B cell (primary cell): ENCODE data around the gene TGFA. TPM values are rescaled to one million over a fixed set of nuclear protein-coding genes. Genes with fewer than 3 reads are reported as not detected.
A peak's percentile ranks its signal among the peaks of the same experiment; 100 is the strongest.

Source experiments
- ATAC-seq: fragments of 200-7000 bp; cut with Tn5 transposase; one replicate; pipeline ENCODE4 v1.10.0; 2021; ENCODE audit warnings: low read depth, mild to moderate bottlenecking, moderate number of reproducible peaks, moderate library complexity
- CTCF ChIA-PET: fragments of 350-600 bp; sonication (Branson Sonifier 250); formaldehyde crosslinking; loops from one replicate; lab custom pipeline; 2021; ENCODE audit warnings: antibody characterized with exemption, inconsistent platforms; lab: Charles Lee
- POLR2A ChIA-PET: fragments of 350-600 bp; sonication (Branson Sonifier 250); formaldehyde crosslinking; loops from one replicate; lab custom pipeline; 2021; ENCODE audit warnings: antibody characterized with exemption; lab: Charles Lee
- DNase-seq: peaks from one replicate; pipeline ENCODE4 v3.0.0; 2013
- H2AFZ ChIP-seq: 2 replicates; pipeline ENCODE4 v1.6.1; 2012; ENCODE audit warnings: mild to moderate bottlenecking, low read depth, low read length; ENCODE audit not compliant: insufficient read depth, poor library complexity, severe bottlenecking
- H3K27ac ChIP-seq, 2 donors: 1 replicate in 1 of 2; 2 replicates in 1 of 2; pipeline ENCODE4 v1.5.1; 2012 to 2013; ENCODE audit warnings: low read length in 2 of 2, mild to moderate bottlenecking in 2 of 2, moderate library complexity in 1 of 2
- H3K27me3 ChIP-seq, 4 experiments: fragments of 200-600 bp in 1 of 4; sonication (generic) in 1 of 4; replicated peaks in 1 of 4; 1 replicate in 2 of 4; 2 replicates in 2 of 4; pipeline versions ENCODE4 v1.6.1 to v1.7.0; 2013 to 2016; ENCODE audit warnings: low read length in 3 of 4, mild to moderate bottlenecking in 2 of 4, mixed read lengths in 1 of 4, moderate library complexity in 1 of 4; ENCODE audit not compliant: insufficient read depth in 4 of 4, control insufficient read depth in 3 of 4; ENCODE audit errors: control extremely low read depth in 1 of 4
- H3K36me3 ChIP-seq, 2 experiments: replicated peaks in 1 of 2; 1 replicate in 1 of 2; 2 replicates in 1 of 2; pipeline versions ENCODE4 v1.6.1 to v1.7.1; 2013; ENCODE audit warnings: low read length in 1 of 2; ENCODE audit not compliant: insufficient read depth in 2 of 2, control insufficient read depth in 1 of 2; ENCODE audit errors: control extremely low read depth in 1 of 2, extremely low read depth in 1 of 2
- H3K4me1 ChIP-seq, 2 donors: fragments of 200-600 bp in 1 of 2; sonication (generic) in 1 of 2; 1 replicate in 1 of 2; 2 replicates in 1 of 2; pipeline versions ENCODE4 v1.5.1 to v1.6.1; 2013 to 2017; ENCODE audit warnings: low read length in 2 of 2; ENCODE audit not compliant: control insufficient read depth in 2 of 2, insufficient read depth in 2 of 2
- H3K4me2 ChIP-seq: replicated peaks from 2 replicates; pipeline ENCODE3; 2012; ENCODE audit warnings: mild to moderate bottlenecking, low read depth, low read length; ENCODE audit not compliant: poor library complexity, severe bottlenecking
- H3K4me3 ChIP-seq, 5 experiments: fragments of 200-600 bp in 1 of 5; sonication (generic) in 1 of 5; 1 replicate in 3 of 5; 2 replicates in 2 of 5; pipeline versions ENCODE4 v1.5.1 to v1.7.0; 2011 to 2016; ENCODE audit warnings: low read length in 4 of 5, mild to moderate bottlenecking in 4 of 5, low read depth in 2 of 5, control low read depth in 1 of 5, moderate library complexity in 1 of 5; ENCODE audit not compliant: insufficient read depth in 1 of 5; ENCODE audit errors: control extremely low read depth in 1 of 5, extremely low read depth in 1 of 5
- H3K79me2 ChIP-seq: fragments of 200-600 bp; sonication (generic); one replicate; pipeline ENCODE4 v1.6.0; 2016; ENCODE audit warnings: low read length; ENCODE audit not compliant: control insufficient read depth, insufficient read depth
- H3K9ac ChIP-seq: fragments of 200-600 bp; sonication (generic); 2 replicates; pipeline ENCODE4 v1.6.1; 2017; ENCODE audit warnings: mild to moderate bottlenecking, low read length, moderate library complexity
- H3K9me3 ChIP-seq, 3 donors: one replicate each; pipeline versions ENCODE4 v1.6.1 to v1.7.1; 2013; ENCODE audit warnings: low read length in 2 of 3; ENCODE audit not compliant: control insufficient read depth in 2 of 3, insufficient read depth in 1 of 3; ENCODE audit errors: control extremely low read depth in 1 of 3
- H4K20me1 ChIP-seq: 2 replicates; pipeline ENCODE4 v1.6.0; 2012; ENCODE audit warnings: mild to moderate bottlenecking, low read length; ENCODE audit not compliant: insufficient read depth, control insufficient read depth, poor library complexity, severe bottlenecking
- H3K27ac Mint-ChIP-seq: one replicate; pipeline ENCODE4 v1.8.0; 2021; ENCODE audit warnings: mixed read lengths
- H3K27me3 Mint-ChIP-seq: one replicate; pipeline ENCODE4 v1.8.0; 2021; ENCODE audit warnings: mixed read lengths
- H3K4me1 Mint-ChIP-seq: one replicate; pipeline ENCODE4 v1.8.0; 2021; ENCODE audit warnings: mixed read lengths
- H3K4me3 Mint-ChIP-seq: one replicate; pipeline ENCODE4 v1.8.0; 2021; ENCODE audit warnings: mixed read lengths
- H3K9me3 Mint-ChIP-seq: one replicate; pipeline ENCODE4 v1.8.0; 2022; ENCODE audit warnings: mixed read lengths; ENCODE audit not compliant: insufficient read depth
- CTCF ChIP-seq: fragments of 200-600 bp; IDR thresholded peaks from one replicate; pipeline ENCODE4 v1.8.0; 2022; ENCODE audit warnings: antibody characterized with exemption, mild to moderate bottlenecking
- EZH2 ChIP-seq: IDR thresholded peaks from 2 replicates; pipeline ENCODE4 v1.6.1; 2012; ENCODE audit warnings: borderline replicate concordance, low read depth, mild to moderate bottlenecking, moderate library complexity, low read length; ENCODE audit not compliant: insufficient read depth, poor library complexity, severe bottlenecking
- WGBS: methylation state at CpG from one replicate; pipeline ENCODE4 v1.1.5; 2013; ENCODE audit warnings: missing lambda C conversion rate; ENCODE audit not compliant: insufficient coverage; 5-methylcytosine and 5-hydroxymethylcytosine counted together
- intact Hi-C: fragments of 100-400 bp; cut with micrococcal nuclease; formaldehyde crosslinking; loops from one replicate; pipeline ENCODE4 v1.10.0; 2022
- polyA plus RNA-seq: library from polyadenylated mRNA; depleted of rRNA; stranded (reverse); fragments of >200 nt; gene quantifications from 2 replicates; pipeline ENCODE4 v1.2.3, GENCODE V29; 2012
- total RNA-seq, 2 donors: library from RNA; stranded (reverse); fragments of 120-200 nt in 1 of 2; gene quantifications; 1 replicate in 1 of 2; 2 replicates in 1 of 2; pipeline versions ENCODE4 v1.2.3 to v1.2.4, GENCODE V29; 2013 to 2022

The TGFA gene
- total and polyA plus RNA-seq, 2 donors (not counting 1 experiment from before 2014, with no cell fraction given), result 0.04 TPM; not detected in 1

GRCh38 chr2:70498054-70498453, 55.6 kb downstream of the TGFA start:
- Mint-ChIP-seq H3K9me3 (no peaks in the 10 kb centered on the region), H3K4me3 (no peak overlapping the region), H3K27me3 (peaks cover 16% of the 10 kb centered on the region), H3K27ac (no peak overlapping the region), H3K4me1 (no peaks in the 10 kb centered on the region)
- H3K36me3 ChIP-seq, result no peaks in the 10 kb centered on the region
- no peaks in the 10 kb centered on the region for H4K20me1 ChIP-seq
- intact Hi-C loops, result no loop called here
- no peak overlapping the region for H3K9ac ChIP-seq
- no peak overlapping the region for H3K27ac ChIP-seq
- ChIA-PET POLR2A (no interaction called here), CTCF (no interaction called here)
- no peaks in the 10 kb centered on the region for H3K9me3 ChIP-seq
- no peak overlapping the region for H3K4me2 ChIP-seq
- DNase-seq (no peak), ATAC-seq (no peak)
- no peaks in the 10 kb centered on the region for H3K79me2 ChIP-seq
- H2AFZ ChIP-seq, result no peak overlapping the region
- H3K4me3 ChIP-seq, result no peak overlapping the region
- peaks cover 0 to 13% (median 1%) of the 10 kb centered on the region in 4 experiments for H3K27me3 ChIP-seq
- H3K4me1 ChIP-seq, result no peaks in the 10 kb centered on the region
- TF ChIP-seq EZH2 (no peak), CTCF (peak; percentile 7)

GRCh38 chr2:70496819-70497218, 56.8 kb downstream of the TGFA start:
- Histone ChIP-seq H3K79me2 (no peaks in the 10 kb centered on the region), H3K27me3 (peaks cover 0 to 4% (median 1%) of the 10 kb centered on the region in 4 experiments), H3K4me3 (no peak overlapping the region), H3K27ac (no peak overlapping the region), H4K20me1 (no peaks in the 10 kb centered on the region), H3K9ac (no peak overlapping the region), H3K4me1 (no peaks in the 10 kb centered on the region), H2AFZ (no peak overlapping the region), H3K36me3 (no peaks in the 10 kb centered on the region), H3K4me2 (no peak overlapping the region), H3K9me3 (no peaks in the 10 kb centered on the region)
- ChIA-PET POLR2A (no interaction called here), CTCF (no interaction called here)
- intact Hi-C loops, result no loop called here
- peaks cover 12% of the 10 kb centered on the region for H3K27me3 Mint-ChIP-seq
- no peaks in the 10 kb centered on the region for H3K4me1 Mint-ChIP-seq
- WGBS, result 90% methylated on average over 4 of the region's 5 CpGs
- H3K4me3 Mint-ChIP-seq, result no peak overlapping the region
- DNase-seq, result no peak
- no peak for TF ChIP-seq CTCF
- TF ChIP-seq EZH2, result no peak
- no peak for ATAC-seq
- no peak overlapping the region for H3K27ac Mint-ChIP-seq
- no peaks in the 10 kb centered on the region for H3K9me3 Mint-ChIP-seq
